ENCODE results near the gene DNAH17.
"Not testable (repeated sequence)": the region's sequence is repeated elsewhere in the genome, so short reads cannot be mapped to it uniquely, and the experiment has no call there.

Gene DNAH17

DNA sequence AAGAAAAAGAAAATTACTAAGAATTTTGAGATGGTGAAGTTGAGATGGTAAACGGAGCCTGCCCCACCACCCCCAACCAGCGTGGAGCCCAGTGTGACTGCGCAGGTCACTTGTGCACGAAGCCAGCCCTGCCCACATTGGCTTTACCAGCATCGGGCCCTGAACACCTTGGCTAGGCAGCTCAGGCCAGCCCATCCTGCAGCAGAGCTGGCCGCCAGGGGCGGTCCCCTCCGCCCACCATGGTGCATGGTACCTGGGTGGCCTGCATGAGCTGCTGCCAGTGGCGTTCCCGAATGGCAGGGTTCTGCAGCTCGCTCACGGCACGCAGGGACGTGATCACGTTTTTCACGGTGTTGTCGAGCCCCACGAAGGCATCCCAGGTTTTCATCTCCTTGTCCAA is 62.7 kb downstream of the DNAH17 start:
- DNase-seq: no peak

DNA sequence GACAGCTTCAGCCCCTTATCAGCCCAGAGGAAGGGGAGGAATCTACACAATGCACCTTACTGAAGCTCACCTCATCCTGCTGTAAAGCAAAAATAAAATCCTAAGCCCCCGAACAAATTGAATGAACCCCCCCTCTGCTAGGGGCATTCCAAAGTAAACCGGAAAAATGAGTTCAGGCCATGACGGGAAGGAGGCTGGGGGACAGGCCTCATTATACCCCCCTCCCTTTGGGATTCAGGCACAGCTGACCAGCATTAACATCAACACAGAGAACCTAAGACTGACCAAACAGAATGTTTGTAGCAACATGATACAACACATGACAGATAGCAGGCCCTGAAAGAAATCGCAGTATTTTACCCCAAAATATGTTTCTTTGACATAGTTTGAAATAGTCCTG is 64.2 kb downstream of the DNAH17 start:
- no peak for DNase-seq

DNA sequence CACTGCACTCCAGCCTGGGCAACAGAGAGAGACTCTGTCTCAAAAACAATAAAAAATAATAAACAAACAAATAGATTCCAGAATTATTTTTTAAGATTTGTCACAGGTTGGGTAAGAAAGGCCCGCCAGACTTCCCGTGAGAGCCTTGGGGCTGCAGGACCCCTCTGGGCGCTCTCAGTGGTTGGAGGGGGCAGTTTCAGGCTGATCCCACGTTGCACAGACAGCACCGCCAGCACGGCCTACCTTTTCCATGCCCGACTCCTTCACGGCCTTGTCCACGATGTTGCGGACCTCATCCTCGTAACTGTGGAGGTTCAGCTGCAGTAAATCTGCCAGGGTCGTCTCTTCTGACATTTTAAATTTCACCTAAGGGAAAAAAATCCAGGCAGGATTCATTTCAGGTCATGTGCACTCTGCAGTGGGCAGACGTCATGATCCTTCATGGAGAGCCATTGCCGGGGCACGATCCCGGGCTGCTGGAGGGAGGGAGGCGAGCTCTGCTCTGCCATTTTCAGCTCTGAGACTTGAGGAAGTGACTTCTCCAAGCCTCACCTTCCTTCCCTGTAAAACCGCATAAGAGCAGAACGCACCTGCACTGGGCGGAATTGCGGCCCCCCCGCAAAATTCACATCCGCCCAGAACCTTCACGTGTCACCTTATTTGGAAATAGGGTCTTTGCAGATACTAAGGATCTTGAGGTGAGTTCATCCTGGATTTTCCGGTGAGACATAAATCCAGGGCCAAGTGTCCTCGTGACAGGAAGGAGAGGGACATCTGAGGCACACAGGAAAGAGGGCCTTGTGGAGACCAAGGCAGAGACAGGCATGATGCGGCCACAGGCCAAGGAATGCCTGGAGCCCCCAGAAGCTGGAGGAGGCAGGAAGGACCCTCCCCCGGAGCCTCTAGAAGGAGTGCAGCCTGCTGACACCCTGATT is 66.8 kb downstream of the DNAH17 start:
- no peak for DNase-seq

DNA sequence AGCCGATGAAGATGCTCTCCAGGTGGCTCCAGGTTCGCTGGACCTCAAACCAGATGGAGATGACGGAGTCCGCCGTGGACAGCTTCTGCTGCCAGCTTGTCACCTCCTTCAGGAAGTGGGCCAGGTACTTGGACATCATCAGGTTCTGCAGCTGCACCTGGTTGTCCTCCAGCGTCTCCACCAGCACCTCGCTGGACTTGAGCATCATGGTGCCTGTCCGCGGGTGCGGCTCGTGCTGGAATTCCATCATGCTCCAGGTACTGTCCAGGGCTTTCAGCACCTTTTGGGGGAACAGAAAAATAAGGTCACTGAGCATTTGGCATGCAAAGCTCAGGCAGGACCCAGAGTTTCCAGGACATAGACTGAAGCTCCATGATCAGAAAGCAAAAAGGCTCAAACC is 69.7 kb downstream of the DNAH17 start:
- DNase-seq: no peak

DNA sequence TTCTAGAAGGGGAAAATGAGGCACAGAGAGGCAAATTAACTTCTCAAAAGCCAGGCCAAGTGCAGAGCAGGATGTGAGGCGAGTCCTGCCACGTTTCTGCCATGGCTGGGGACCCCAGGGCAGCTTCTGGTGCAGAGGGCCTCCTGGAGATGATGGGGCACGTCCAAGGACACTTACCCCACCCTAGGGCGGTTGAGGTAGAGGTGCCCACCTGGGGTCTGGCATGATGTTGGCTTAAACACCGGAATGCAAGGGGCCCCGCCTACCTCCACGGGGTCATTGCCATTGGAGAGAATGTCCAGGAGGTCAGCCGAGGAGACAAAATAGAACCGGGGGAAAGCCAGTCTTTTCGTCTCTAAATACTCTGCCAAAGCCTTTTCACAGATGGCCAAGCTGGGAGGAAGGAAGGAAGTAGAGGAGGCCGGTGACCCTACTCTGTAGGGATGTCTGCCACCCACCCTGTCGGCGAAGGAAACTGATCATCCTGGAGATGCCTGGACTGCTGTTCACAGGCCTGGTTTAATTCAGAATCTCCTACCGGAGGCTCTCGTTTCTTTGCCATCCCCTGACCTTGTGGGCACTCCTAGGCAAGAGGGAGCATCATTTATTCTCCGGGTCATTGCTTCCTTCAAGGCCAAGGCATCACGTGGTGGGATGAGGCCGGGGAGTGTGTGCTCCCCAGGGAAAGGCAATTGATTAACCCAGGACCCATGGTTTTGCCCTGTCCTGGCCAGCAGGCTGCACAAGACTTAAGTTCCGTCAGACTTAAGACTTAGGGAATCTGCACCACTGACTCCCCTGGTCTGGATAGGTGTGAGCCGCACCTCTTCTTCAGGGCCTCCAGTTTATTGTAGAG is 70.5 kb downstream of the DNAH17 start:
- no peak for DNase-seq

DNA sequence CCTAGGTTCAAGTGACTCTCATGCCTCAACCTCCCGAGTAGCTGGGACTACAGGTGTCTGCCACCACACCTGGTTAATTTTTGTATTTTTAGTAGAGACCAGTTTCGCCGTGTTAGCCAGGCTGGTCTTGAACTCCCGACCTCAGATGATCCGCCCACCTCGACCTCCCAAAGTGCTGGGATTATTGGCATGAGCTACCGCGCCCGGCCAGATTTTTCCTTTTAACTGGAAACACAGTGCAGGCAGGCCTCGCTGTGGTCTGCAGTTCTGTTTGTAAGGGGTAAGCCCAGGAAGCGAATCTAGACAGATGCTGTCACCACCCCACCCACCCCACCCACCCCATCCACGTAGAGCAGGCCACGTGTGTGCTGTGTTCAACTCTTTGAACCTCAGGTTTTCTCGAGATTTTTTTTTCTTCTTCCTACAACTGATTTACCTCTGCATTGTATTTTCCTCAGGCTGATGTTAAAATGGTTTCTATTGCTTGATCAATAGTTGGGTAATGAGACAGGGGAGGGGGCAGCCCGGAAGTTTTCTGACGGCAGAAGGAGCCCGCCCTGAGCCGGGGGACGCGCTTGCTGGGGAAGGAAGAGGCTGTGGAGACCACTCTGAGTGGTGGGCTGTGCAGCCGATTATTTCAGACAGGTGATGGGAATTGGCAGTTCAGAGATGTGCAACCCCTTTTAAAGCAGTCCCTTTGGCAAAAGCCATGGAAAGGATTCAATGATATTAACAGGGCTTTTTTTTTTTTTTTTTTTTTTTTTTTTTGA is 72.9 kb downstream of the DNAH17 start:
- no peak for DNase-seq

DNA sequence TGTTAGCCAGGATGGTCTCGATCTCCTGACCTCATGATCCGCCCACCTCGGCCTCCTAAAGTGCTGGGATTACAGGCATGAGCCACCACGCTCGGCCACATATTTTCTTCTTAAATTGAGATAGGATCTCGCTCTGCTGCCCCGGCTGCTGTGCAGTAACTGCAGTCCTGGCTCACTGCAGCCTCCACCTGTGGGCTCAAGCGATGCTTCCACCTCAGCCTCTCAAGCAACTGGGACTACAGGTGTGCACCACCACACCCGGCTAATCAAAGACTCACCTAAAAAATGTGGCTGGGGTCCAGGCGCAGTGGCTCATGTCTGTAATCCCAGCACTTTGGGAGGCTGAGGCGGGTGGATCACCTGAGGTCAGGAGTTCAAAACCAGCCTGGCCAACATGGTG is 73.8 kb downstream of the DNAH17 start:
- not testable (repeated sequence) for DNase-seq

DNA sequence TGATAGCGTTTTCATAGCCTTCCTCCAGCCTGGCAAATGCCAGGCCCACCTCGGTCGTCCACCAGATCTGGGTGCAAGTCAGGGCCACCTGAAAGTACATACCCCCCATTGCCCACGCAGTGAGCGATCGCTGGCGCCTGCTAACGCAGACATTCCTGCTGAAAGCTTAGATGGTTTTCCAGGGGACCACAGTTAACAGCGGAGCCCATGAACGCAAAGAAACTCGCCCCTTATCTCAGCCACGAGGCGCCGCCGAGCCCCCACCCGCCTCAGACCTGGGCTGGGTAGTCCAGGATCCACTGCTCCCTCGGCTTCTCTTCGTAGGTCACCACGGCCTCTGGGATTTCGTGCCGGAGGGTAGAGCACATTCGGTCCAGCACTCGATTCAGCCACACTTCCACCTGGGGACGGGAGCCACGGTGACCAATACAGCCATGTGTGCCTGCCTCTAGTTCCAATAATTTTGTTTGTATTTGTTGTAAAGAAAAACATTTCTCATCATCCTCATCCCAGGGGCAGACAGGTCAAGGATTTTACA is 74.5 kb downstream of the DNAH17 start:
- no peak for DNase-seq

DNA sequence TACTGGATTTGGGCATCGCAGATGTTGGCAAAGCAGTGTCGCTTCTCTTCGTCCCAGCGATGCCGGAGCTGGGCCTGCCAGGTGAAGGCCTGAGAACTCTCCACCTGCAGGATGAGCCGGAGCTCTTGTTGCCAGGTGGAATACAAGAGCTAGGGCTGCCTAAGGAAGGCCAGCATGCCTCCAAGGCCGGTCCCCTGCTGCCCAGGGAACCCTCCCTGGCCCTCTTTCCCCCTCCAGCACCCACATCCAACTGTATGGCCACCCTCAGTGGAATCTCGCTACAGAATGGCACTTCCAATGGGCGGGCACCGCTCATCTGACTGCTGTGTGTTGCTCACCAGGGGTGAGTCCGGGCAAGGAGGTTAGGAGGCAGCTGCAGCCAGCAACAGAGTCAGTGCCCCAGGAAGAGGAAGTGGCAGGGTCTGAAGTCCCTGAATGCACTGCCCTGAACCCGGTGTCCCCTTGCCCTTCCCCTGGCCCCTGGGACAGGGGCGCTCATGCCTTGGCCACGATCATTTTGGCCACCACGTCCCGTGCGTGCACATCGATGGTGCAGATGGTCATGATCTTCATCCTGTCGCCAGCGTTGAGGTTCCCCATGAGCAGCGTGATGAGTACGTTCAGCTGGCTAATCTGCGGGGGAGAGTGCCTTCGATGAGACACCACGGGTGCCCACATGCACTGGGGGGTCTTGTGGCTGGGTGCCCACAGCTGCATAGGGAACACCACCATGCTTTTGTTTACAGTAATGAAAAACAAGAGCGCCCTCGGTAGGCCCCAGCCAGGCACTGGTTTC is 75.8 kb downstream of the DNAH17 start:
- no peak for DNase-seq

DNA sequence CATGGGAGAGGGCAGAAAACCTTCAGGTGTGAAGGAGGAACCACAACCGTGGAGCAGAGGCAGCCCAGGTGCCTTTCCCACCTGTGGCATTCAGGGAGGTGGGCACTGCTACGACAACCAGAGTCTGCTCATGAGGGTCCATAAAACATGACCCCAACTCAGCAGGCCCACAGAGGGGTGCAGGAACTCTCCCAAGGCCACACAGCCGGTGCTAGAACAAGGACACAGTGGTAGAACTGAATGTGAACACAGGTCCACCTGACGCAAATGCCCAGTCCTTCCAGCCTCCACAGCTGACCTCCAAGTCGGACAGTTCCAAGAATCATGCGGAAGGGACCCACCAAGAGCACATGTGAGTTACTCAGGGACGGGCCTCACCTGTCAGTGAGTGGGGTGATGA is 76.4 kb downstream of the DNAH17 start:
- DNase-seq: no peak

DNA sequence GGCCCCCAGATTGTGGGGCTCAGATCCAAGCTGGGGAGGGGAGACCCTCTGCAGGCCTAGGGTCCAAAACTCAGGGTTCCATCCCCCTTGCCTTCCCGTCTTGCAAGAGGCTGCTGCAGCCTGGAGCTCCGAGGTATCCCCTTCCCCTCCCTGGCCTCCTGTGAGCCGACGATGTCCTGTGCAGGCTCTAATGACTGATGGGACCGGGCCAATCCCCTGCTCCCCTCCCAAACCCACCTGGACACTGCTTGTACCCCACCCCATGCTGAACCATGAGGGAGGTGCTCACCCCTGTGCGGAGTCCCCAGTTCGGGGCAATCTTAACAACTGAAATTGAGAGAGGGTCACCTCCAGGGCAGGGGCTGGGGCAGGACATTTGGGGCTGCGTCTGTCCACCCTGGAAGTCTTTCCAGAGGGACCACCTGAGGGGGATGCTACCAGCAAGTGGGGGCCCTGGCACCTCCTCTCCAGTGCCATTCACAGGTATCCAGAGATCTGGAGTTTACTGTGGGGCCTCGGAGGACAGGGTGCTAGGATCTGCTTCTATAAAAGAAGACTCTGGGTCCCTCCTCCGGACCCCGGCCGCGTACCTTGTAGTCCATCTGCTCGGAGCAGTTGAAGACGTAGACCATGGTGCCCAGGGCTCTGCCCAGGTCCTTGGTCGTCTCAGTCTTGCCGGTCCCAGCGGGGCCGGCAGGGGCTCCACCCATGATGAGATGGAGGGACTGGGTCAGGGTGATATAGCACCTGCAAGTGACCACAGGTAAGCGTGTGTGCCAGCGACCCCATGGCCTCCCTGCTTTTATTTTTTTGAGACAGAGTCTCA is 77.3 kb downstream of the DNAH17 start:
- no peak for DNase-seq

DNA sequence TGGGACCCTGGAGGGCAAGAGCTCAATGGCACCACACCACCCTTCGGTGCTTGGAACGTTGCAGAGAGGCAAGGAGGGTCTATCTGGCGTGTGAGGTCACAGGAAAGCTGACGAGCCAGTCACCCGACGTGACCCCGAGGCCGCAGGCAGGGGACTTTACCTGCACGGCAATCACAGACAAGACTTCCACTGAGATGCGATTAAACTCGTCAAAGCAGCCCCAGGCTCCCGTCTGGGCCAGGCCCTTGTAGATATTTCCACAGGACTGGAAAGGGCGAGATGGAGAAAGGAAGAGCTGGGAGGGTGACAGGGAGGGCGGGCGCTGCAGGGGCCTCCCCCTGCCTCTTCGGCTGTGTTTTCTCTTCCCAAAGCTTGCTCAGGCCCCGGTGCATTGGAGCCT is 78.3 kb downstream of the DNAH17 start:
- DNase-seq: no peak

DNA sequence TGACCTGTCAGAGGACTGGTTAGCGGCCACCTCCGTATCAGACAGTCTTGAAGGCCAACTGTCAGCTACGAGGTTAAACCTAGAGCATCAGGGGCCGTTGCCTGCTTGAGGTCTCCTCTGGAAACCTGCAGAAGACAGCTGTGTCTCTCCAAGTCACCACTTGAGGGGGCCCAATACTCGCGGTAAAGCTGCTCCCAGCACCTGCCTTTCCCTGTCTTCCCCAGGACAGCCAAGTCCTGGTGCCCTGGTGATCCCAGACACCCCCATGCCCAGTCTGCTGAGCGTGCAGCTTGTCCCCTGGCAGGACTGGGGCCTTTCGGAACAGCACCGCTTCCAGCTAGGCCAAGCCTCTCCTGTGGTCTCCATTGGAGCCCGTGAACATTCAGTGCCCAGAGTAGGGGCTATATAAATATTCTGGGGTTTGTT is 80.1 kb downstream of the DNAH17 start:
- peak in 5 of 6 experiments; percentile 31 to 61 (median 47) for DNase-seq

DNA sequence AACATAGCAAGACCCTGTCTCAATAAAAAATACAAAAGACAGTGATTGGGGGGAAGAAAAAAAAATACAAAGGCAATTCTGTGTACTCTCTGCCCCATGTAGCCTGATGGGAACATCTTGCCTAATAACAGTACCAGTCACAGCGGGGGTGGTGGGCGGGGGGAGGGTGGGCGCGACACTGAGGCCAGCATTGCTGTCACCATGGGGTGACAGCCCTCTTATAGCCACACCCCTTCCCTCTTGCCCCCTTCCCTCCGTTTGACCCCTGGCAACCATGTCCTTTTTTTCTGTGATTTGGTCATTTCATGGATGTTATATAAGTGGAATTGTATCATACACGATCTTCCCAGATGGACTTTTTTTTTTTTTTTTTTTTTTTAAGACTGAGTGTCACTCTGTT is 80.9 kb downstream of the DNAH17 start:
- DNase-seq: no peak

DNA sequence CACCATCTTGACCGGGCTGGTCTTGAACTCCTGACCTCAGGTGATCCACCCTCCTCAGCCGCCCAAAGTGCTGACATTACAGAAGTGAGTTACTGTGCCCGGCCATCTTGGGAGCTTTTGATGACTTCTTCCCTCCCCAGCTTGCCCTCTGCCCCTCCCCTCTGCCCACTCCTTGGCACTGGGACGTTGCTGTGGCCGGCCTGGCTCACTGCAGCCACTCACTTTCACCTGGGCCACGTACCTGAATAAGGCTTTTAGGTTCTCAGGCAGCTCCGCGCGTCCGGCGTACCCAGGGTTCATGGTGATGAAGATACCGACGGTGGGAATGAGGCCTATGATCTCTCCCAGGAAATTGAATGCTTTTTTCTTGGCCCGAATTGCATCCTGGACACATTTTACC is 81.6 kb downstream of the DNAH17 start:
- DNase-seq: no peak

DNA sequence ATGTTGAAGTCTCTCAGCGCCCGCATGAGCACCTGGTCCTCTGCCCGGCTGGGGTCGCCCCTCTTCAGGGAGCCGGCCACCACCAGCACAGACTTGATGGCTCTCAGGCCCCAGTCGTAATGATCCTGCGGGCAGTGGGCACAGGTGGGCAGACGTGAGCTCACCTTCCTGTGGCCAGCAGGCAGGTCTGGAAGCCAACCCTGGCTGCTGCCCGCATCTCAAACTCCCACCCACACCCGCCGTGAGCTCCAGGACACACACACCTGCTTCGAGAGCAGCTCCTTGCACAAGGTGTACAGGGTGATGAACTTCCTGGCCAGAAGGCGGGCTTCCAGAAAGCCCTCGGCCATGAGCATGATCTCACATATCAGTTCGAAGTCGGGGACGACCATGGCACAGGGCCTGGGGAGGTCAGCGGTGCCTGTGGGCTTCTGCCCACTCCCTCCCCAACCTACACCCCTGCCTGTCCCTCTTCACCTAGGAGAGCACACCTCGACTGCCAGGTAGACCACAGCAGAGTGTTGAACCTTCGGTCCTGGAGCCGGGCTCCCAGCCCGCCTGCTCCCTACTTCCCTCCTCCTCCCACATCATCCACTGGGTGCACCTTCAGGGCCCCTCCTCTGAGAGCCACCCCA is 82.4 kb downstream of the DNAH17 start:
- DNase-seq: no peak

DNA sequence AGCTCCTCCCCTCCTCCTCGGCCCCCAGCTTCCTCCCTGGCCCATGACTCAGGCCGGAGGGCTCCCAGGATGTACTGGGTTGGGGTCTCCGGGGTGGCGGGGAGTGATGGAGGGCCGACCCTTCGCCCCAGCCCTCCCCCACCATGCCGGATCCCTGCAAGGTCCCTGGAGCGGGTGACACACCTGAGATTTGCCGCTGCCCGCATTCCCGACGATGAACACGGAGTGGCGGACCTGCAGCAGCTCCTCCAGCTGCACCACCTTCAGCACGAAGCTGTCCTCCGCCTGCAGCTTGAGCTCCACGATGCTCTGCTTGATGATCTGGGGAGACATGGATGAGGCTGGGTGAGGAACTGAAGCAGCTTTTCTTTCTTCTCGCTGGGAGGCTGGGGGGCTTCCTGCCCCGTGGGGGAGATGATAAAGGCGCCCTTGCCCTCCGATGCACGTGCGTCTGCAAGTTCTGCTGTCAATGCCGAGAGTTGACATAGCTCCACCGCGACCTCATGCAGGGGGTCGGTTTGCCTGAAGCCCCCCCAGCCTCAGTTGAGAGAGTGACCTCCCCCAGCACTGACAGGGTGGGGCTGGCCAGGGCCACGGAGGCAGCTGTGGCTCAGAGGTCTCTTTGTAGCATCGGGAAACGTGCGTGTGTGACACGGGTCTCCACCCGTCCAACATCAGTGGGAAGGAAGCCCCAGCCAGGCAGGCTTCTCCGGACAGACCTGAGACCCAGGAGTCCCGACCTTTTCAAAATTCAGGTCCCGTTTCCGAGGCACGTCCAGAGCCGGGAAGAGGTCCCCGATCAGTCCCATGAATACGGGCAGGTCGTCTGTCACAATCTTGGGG is 83.1 kb downstream of the DNAH17 start:
- no peak for DNase-seq

DNA sequence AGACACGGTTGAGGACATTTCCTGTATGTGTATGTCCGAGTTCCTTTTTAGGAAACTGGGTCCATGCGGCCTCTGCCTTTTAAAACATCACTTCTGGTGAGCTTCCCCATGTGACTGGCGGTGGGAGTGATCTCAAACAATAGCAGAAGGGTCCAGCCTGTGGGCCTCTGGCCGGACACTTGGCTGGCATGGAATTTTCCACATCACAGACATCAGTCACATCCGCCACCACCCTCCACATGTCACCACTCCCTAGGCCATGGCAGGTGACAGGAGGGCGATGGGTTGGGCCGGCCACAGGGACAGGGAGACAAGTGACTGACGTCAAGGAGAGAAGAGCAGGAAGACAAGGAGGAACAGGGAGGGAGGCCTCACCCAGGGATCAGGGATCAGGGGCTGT is 83.7 kb downstream of the DNAH17 start:
- DNase-seq: no peak

DNA sequence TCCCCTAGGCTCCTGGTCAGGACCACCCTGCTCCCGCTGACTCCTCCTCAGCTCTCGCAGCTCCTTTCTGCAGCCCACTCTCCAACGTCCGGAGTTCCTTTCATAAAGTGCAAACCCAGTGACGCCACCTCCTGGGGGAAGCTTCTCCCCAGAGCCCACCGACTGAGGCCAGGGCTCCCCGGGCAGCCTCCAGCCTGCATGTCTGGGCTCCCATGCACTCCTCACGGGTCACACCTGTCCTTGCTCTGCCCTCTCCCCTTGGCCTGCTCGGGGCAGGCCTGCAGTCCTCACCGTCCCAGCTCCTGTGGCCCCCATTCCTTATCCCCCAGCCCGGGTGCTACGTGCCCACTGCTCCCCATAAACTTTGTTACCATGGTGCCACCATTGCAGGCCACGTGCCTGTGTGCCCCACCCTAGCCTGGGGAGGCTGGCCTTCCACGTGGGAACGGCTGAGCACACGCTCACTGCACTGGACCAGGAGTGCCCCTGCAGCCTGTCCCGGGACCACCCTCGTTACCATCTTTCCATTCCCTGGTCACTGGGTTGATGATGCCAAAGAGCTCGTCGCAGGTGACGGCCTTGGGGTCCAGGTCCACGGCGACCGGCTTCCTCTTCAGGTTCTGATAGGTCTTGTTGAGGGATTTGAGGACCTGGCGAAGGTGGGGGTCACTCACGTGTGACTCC is 84.9 kb downstream of the DNAH17 start:
- DNase-seq: no peak
